Endodermal cell (in vitro differentiated cells): ENCODE results near the gene TSPAN8. TPM values are rescaled to one million over a fixed set of nuclear protein-coding genes. Genes with fewer than 3 reads are reported as not detected.

Source experiments
- DNase-seq: peaks from one replicate; pipeline ENCODE4 v3.0.0-alpha.2; 2017
- H3K27ac ChIP-seq: 2 replicates; pipeline ENCODE4 v1.5.1; 2013; ENCODE audit warnings: mild to moderate bottlenecking, low read depth, low read length, moderate library complexity
- H3K27me3 ChIP-seq: 2 replicates; pipeline ENCODE4 v1.6.1; 2013; ENCODE audit warnings: mild to moderate bottlenecking, low read length, moderate library complexity; ENCODE audit not compliant: insufficient read depth, control insufficient read depth, poor library complexity, severe bottlenecking
- H3K36me3 ChIP-seq: 2 replicates; pipeline ENCODE4 v1.7.0; 2013; ENCODE audit warnings: mild to moderate bottlenecking, low read length, moderate library complexity; ENCODE audit not compliant: control insufficient read depth, insufficient read depth
- H3K4me1 ChIP-seq: one replicate; pipeline ENCODE4 v1.7.0; 2013; ENCODE audit warnings: low read length; ENCODE audit not compliant: control insufficient read depth, insufficient read depth
- H3K4me3 ChIP-seq: 2 replicates; pipeline ENCODE4 v1.5.1; 2013; ENCODE audit warnings: mild to moderate bottlenecking, low read length, moderate library complexity
- H3K9ac ChIP-seq: 2 replicates; pipeline ENCODE4 v1.6.1; 2013; ENCODE audit warnings: mild to moderate bottlenecking, low read length, moderate library complexity; ENCODE audit not compliant: poor library complexity, severe bottlenecking; ENCODE audit errors: extremely low read depth
- H3K9me3 ChIP-seq: 2 replicates; pipeline ENCODE4 v1.6.1; 2013; ENCODE audit warnings: mild to moderate bottlenecking, low read length, moderate library complexity; ENCODE audit not compliant: control insufficient read depth
- H3K27ac Mint-ChIP-seq: 2 replicates; pipeline ENCODE4 v1.8.0; 2020; ENCODE audit warnings: mixed read lengths
- H3K27me3 Mint-ChIP-seq: 2 replicates; pipeline ENCODE4 v1.8.0; 2021; ENCODE audit warnings: mild to moderate bottlenecking, mixed read lengths; ENCODE audit not compliant: insufficient read depth
- H3K36me3 Mint-ChIP-seq: 2 replicates; pipeline ENCODE4 v1.8.0; 2020; ENCODE audit warnings: low read depth, mixed read lengths
- H3K4me1 Mint-ChIP-seq: 2 replicates; pipeline ENCODE4 v1.8.0; 2020; ENCODE audit warnings: mixed read lengths
- H3K4me3 Mint-ChIP-seq: 2 replicates; pipeline ENCODE4 v1.8.0; 2020; ENCODE audit warnings: mild to moderate bottlenecking, moderate library complexity, mixed read lengths
- H3K9me3 Mint-ChIP-seq: 2 replicates; pipeline ENCODE4 v1.8.0; 2020; ENCODE audit warnings: mild to moderate bottlenecking, mixed read lengths
- CTCF ChIP-seq: fragments of 200-600 bp; sonication (generic); conservative IDR thresholded peaks from 2 replicates; pipeline ENCODE4 v1.5.0; 2021; ENCODE audit warnings: antibody characterized with exemption, mild to moderate bottlenecking
- WGBS, 2 experiments: methylation state at CpG; one replicate each; pipeline versions ENCODE4 v1.1.5 to v1.1.7; 2013; ENCODE audit warnings: missing lambda C conversion rate in 2 of 2, mixed read lengths in 1 of 2; ENCODE audit not compliant: insufficient coverage in 1 of 2, insufficient read length in 1 of 2; 5-methylcytosine and 5-hydroxymethylcytosine counted together
- total RNA-seq, 2 donors: library from RNA; stranded (reverse); fragmentation: NEBNext Ultra II Directional in 1 of 2; extraction: Animal tissue kit (Norgen Biotek cat#: 25700) in 1 of 2; gene quantifications; 2 replicates in 1 of 2; 3 replicates in 1 of 2; pipeline ENCODE4 v1.2.1, GENCODE V29; 2021

The TSPAN8 gene
- total RNA-seq, 2 donors from 2014 or later: 0.48 to 1.0 TPM

- H3K27ac Mint-ChIP-seq: no peak overlapping the region
- H3K9me3 ChIP-seq: no peaks in the 10 kb centered on the region
- no peak overlapping the region for H3K4me3 ChIP-seq
- no peak for DNase-seq
- no peak overlapping the region for H3K27ac ChIP-seq
- no peaks in the 10 kb centered on the region for H3K27me3 Mint-ChIP-seq
- H3K27me3 ChIP-seq: no peaks in the 10 kb centered on the region
- H3K4me3 Mint-ChIP-seq: no peak overlapping the region
- H3K4me1 Mint-ChIP-seq: no peaks in the 10 kb centered on the region
- WGBS, 2 experiments: no CpG with 5 or more reads among the region's 1 CpG
- H3K4me1 ChIP-seq: no peaks in the 10 kb centered on the region
- TF ChIP-seq CTCF: no peak
- H3K36me3 ChIP-seq: no peaks in the 10 kb centered on the region
- no peak overlapping the region for H3K9ac ChIP-seq
- no peaks in the 10 kb centered on the region for H3K9me3 Mint-ChIP-seq
- no peaks in the 10 kb centered on the region for H3K36me3 Mint-ChIP-seq
Observed at GRCh38 chr12:71090971-71091370, 66.8 kb downstream of the TSPAN8 start.

GRCh38 chr12:71085575-71085974, 72.2 kb downstream of the TSPAN8 start:
- no peaks in the 10 kb centered on the region for H3K9me3 Mint-ChIP-seq

GRCh38 chr12:71075743-71076142, 82.1 kb downstream of the TSPAN8 start:
- Histone ChIP-seq H3K27ac (no peak overlapping the region), H3K4me3 (no peak overlapping the region), H3K4me1 (no peaks in the 10 kb centered on the region), H3K9ac (no peak overlapping the region), H3K9me3 (no peaks in the 10 kb centered on the region), H3K36me3 (no peaks in the 10 kb centered on the region), H3K27me3 (no peaks in the 10 kb centered on the region)
- Mint-ChIP-seq H3K27ac (no peak overlapping the region), H3K36me3 (no peaks in the 10 kb centered on the region), H3K9me3 (peaks cover 3% of the 10 kb centered on the region), H3K27me3 (no peaks in the 10 kb centered on the region), H3K4me3 (no peak overlapping the region), H3K4me1 (no peaks in the 10 kb centered on the region)
- DNase-seq: no peak
- 96% methylated on average over 2 of the region's 2 CpGs; no CpG with 5 or more reads in 1 of the 2 experiments for WGBS, 2 experiments
- no peak for TF ChIP-seq CTCF

More at GRCh38 chr12:71085575-71085974, 72.2 kb downstream of the TSPAN8 start:
- no peak overlapping the region for H3K9ac ChIP-seq
- WGBS, 2 experiments: 100% methylated on average over 1 of the region's 1 CpG; no CpG with 5 or more reads in 1 of the 2 experiments
- H3K27ac ChIP-seq: no peak overlapping the region
- no peaks in the 10 kb centered on the region for H3K27me3 Mint-ChIP-seq
- H3K9me3 ChIP-seq: no peaks in the 10 kb centered on the region
- DNase-seq: no peak
- H3K36me3 Mint-ChIP-seq: no peaks in the 10 kb centered on the region
- no peaks in the 10 kb centered on the region for H3K4me1 ChIP-seq
- no peaks in the 10 kb centered on the region for H3K36me3 ChIP-seq
- H3K4me3 Mint-ChIP-seq: no peak overlapping the region
- no peaks in the 10 kb centered on the region for H3K27me3 ChIP-seq
- H3K4me1 Mint-ChIP-seq: no peaks in the 10 kb centered on the region
- no peak overlapping the region for H3K27ac Mint-ChIP-seq
- H3K4me3 ChIP-seq: no peak overlapping the region
- TF ChIP-seq CTCF: no peak

Other genes starting within 250 kb of the TSPAN8 start
- under 1 TPM; 0.27 to 0.40 TPM for gene PTPRR, start 237.3 kb downstream of the TSPAN8 start, total RNA-seq